Ascending aorta (tissue), 2 donors: ENCODE measurements around the gene CRYZL1. TPM values are rescaled to one million over a fixed set of nuclear protein-coding genes. Genes with fewer than 3 reads are reported as not detected.

Source experiments
- DNase-seq, 2 donors: peaks; one replicate each; pipeline ENCODE4 v3.0.0-alpha.2; 2019; ENCODE audit warnings: low spot score in 2 of 2
- H3K27ac ChIP-seq, 2 donors: fragments of 200-600 bp; sonication (generic); one replicate each; pipeline ENCODE4 v1.5.1; 2016 to 2017; ENCODE audit warnings: mild to moderate bottlenecking in 1 of 2
- H3K27me3 ChIP-seq: fragments of 200-600 bp; sonication (generic); one replicate; pipeline ENCODE4 v1.5.1; 2017
- H3K36me3 ChIP-seq, 2 donors: fragments of 200-600 bp; sonication (generic); one replicate each; pipeline ENCODE4 v1.5.1; 2016
- H3K4me1 ChIP-seq, 2 donors: fragments of 200-600 bp; sonication (generic); one replicate each; pipeline ENCODE4 v1.5.1; 2016 to 2017; ENCODE audit warnings: mild to moderate bottlenecking in 1 of 2
- H3K4me3 ChIP-seq, 2 donors: fragments of 200-600 bp; sonication (generic); one replicate each; pipeline ENCODE4 v1.5.1; 2016 to 2017; ENCODE audit warnings: mild to moderate bottlenecking in 1 of 2
- H3K9me3 ChIP-seq, 2 donors: fragments of 200-600 bp; sonication (generic); one replicate each; pipeline ENCODE4 v1.5.1; 2016
- CTCF ChIP-seq, 3 experiments: fragments of 200-600 bp in 2 of 3; fragments of 450-650 bp in 1 of 3; sonication (generic) in 2 of 3; IDR thresholded peaks; one replicate each; pipeline ENCODE4 v1.5.1; 2016 to 2019; ENCODE audit warnings: antibody characterized with exemption in 3 of 3, mild to moderate bottlenecking in 1 of 3, moderate library complexity in 1 of 3
- intact Hi-C: fragments of 100-400 bp; cut with DNase I; formaldehyde crosslinking; loops from one replicate; pipeline ENCODE4 v1.15.1; 2023
- total RNA-seq: library from RNA; depleted of rRNA; stranded (reverse); fragments of >200 nt; gene quantifications from one replicate; pipeline ENCODE4 v1.1.0, GENCODE V29; 2016

The CRYZL1 gene
- total RNA-seq, 1 donor from 2014 or later = 20.0 TPM

- Histone ChIP-seq H3K27ac (no peak overlapping the region), H3K4me3 (no peak overlapping the region), H3K9me3 (no peaks in the 10 kb centered on the region), H3K27me3 (no peaks in the 10 kb centered on the region), H3K4me1 (no peaks in the 10 kb centered on the region), H3K36me3 (no peaks in the 10 kb centered on the region)
- intact Hi-C loops = no loop called here
- TF ChIP-seq CTCF (IDR thresholded peaks at IDR 0.05) = no peak
- DNase-seq = no peak
These were observed 26.6 kb upstream of the CRYZL1 start for GRCh38 chr21:33668180-33668579.

GRCh38 chr21:33667636-33668035 lies 26.1 kb upstream of the CRYZL1 start:
- no peaks in the 10 kb centered on the region for H3K27me3 ChIP-seq
- intact Hi-C loops = no loop called here
- TF ChIP-seq CTCF (IDR thresholded peaks at IDR 0.05) = no peak
- no peak overlapping the region for H3K4me3 ChIP-seq
- H3K27ac ChIP-seq = no peak overlapping the region
- no peaks in the 10 kb centered on the region for H3K36me3 ChIP-seq
- DNase-seq = no peak
- no peaks in the 10 kb centered on the region for H3K4me1 ChIP-seq
- no peaks in the 10 kb centered on the region for H3K9me3 ChIP-seq

GRCh38 chr21:33666153-33666552 lies 24.6 kb upstream of the CRYZL1 start:
- Histone ChIP-seq H3K27ac (no peak overlapping the region), H3K27me3 (no peaks in the 10 kb centered on the region), H3K4me3 (no peak overlapping the region), H3K4me1 (no peaks in the 10 kb centered on the region), H3K36me3 (no peaks in the 10 kb centered on the region), H3K9me3 (no peaks in the 10 kb centered on the region)
- DNase-seq = no peak
- intact Hi-C loops = no loop called here
- TF ChIP-seq CTCF (IDR thresholded peaks at IDR 0.05) = no peak

GRCh38 chr21:33664135-33664534 lies 22.6 kb upstream of the CRYZL1 start:
- no peak for DNase-seq
- no peak for TF ChIP-seq CTCF (IDR thresholded peaks at IDR 0.05)
- Histone ChIP-seq H3K27me3 (no peaks in the 10 kb centered on the region), H3K4me3 (no peak overlapping the region), H3K4me1 (peaks cover 3 to 8% of the 10 kb centered on the region in 2 donors), H3K9me3 (no peaks in the 10 kb centered on the region), H3K36me3 (no peaks in the 10 kb centered on the region), H3K27ac (no peak overlapping the region)
- intact Hi-C loops = no loop called here

- peaks cover 3 to 14% of the 10 kb centered on the region in 2 donors for H3K4me1 ChIP-seq
- no peak for DNase-seq
- no peaks in the 10 kb centered on the region for H3K9me3 ChIP-seq
- H3K36me3 ChIP-seq = no peaks in the 10 kb centered on the region
- no peaks in the 10 kb centered on the region for H3K27me3 ChIP-seq
- no peak overlapping the region for H3K4me3 ChIP-seq
- no peak overlapping the region for H3K27ac ChIP-seq
- intact Hi-C loops = no loop called here
- TF ChIP-seq CTCF (IDR thresholded peaks at IDR 0.05) = no peak
These were observed 21.7 kb upstream of the CRYZL1 start for GRCh38 chr21:33663241-33663640.

GRCh38 chr21:33662046-33662445 lies 20.5 kb upstream of the CRYZL1 start:
- no peak for TF ChIP-seq CTCF (IDR thresholded peaks at IDR 0.05)
- intact Hi-C loops = no loop called here
- H3K36me3 ChIP-seq = no peaks in the 10 kb centered on the region

More at GRCh38 chr21:33662046-33662445, 20.5 kb upstream of the CRYZL1 start:
- no peak overlapping the region for H3K27ac ChIP-seq
- no peak overlapping the region for H3K4me3 ChIP-seq
- no peak for DNase-seq
- H3K4me1 ChIP-seq = peaks cover 3 to 17% of the 10 kb centered on the region in 2 donors
- H3K27me3 ChIP-seq = no peaks in the 10 kb centered on the region
- no peaks in the 10 kb centered on the region for H3K9me3 ChIP-seq
